NCI-H2081 (cell line): Measurements from ENCODE around the gene HMGN2.
"Not testable (repeated sequence)": the region's sequence is repeated elsewhere in the genome, so short reads cannot be mapped to it uniquely, and the experiment has no call there.

Source experiments
- DNase-seq, 2 experiments: peaks; one replicate each; lab custom pipeline; 2025; lab: John Stamatoyannopoulos, UW

The HMGN2 gene

DNA sequence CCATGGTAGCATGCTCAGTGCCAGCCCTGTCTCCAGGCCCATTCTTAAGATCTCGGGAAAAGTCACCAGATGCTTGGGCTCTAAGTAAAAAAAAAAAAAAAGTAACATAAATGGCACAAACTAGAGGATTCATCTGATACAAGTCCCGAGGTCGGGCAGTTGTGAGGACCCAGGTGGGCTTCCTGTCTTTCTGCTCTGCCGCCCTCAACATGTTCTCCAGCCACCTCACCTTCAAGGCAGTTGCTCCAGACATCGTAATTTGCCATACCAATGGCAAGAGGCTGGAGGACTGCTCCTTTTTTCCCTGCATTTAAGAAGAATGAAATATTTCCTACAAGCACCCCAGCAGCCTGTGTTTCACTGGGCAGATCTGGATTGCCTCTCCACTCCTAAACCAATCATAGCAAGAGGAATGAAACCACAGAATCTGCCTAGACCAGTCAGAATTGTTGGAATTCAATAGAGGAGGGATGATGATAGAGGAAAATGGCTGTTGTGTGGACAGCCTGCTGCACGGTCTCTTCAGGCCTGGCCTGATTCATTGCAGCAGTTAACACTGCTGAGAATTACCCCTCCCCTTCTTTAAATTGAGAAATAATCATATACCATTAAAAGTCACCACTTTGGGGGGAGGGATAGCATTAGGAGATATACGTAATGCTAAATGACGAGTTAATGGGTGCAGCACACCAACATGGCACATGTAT lies 5.4 kb downstream of the HMGN2 start:
- DNase-seq: no peak

- DNase-seq: no peak
Observed at GRCh38 chr1:26478159-26478558, 5.9 kb downstream of the HMGN2 start.

GRCh38 chr1:26478988-26479387 lies 6.7 kb downstream of the HMGN2 start:
- no peak for DNase-seq

GRCh38 chr1:26482921-26483320 lies 10.7 kb downstream of the HMGN2 start:
- DNase-seq: no peak

- DNase-seq: no peak
Observed at GRCh38 chr1:26483980-26484379, 11.7 kb downstream of the HMGN2 start.

DNA sequence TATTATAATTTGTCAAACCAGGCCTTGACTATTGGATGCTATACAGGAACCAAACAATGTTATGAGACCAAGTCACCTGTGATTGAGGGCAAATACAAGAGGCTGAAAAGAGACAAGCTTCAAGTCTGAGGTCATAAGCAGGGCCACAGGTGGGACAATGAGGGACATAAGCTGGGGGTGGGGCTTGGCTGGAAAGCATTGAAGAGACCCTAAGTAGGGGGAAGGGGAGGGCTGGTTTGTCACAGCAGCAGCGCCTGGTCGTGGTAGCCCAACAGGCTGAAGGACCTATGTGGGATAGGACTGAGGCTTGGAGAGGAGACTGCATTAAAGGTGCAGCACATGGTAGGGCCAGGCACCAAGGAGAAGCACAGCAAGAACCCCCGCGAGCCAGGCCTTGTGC lies 17.9 kb downstream of the HMGN2 start:
- DNase-seq: no peak

GRCh38 chr1:26493267-26493666 lies 21.0 kb downstream of the HMGN2 start:
- no peak for DNase-seq

- no peak for DNase-seq
Observed at GRCh38 chr1:26493938-26494337, 21.7 kb downstream of the HMGN2 start.

GRCh38 chr1:26496861-26497260 lies 24.6 kb downstream of the HMGN2 start:
- DNase-seq: no peak

DNA sequence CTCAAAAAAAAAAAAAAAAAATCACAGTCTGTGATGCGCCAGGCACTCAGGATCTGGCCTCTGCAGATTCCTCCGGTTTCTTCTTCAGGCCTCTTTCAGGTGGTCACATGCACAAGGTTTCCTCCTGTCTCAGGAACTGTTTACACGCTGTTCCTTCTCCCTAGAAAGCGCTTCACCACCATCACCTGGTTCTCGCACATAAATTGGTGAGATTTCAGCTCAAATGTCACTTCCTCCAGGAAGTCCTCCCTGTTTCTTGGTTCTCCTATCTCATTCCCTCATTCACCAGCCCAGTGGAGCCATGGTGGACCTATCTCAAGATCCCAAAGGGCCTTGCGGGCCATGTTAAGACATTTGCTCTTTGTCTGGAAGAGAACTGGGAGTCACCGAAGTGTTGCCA lies 26.7 kb downstream of the HMGN2 start:
- DNase-seq: no peak

GRCh38 chr1:26500488-26501175 lies 28.4 kb downstream of the HMGN2 start:
- DNase-seq: peak; percentile 72

GRCh38 chr1:26510711-26511110 lies 38.5 kb downstream of the HMGN2 start:
- DNase-seq: not testable (repeated sequence)

GRCh38 chr1:26515836-26516235 lies 43.6 kb downstream of the HMGN2 start:
- not testable (repeated sequence) for DNase-seq

DNA sequence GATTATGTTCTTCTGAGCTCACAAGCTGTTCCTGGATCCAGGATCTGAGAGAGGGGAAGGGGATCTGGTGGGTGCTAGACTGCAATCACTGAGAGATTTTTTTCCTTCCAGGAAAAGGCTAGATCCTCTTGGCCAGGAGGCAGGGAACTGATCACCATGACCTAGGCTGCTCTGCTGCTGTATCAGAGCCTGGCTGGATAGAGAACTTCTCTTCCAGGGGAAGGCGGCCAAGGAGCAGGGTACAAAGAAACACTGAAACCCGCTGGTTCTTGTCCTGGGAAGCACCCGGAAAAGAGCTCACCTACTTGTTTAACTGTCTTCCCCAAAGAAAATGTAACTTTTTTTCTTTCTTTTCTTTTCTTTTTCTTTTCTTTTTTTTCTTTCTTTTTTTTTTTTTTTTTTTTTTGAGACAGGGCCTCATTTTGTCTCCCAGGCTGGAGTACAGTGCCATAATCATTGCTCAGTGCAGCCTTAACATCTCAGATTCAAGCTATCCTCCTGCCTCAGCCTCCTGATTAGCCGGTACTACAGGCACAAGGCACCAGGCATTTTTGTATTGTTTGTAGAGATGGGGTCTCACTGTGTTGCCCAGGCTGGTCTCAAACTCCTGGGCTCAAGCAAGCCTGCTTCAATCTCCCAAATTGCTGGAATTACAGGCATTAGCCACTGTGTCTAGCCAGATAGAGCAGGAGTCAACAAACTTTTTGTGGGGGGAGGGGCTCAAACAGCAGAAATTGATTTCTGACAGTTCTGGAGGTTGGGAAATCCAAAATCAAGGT lies 44.9 kb downstream of the HMGN2 start:
- DNase-seq: no peak

DNA sequence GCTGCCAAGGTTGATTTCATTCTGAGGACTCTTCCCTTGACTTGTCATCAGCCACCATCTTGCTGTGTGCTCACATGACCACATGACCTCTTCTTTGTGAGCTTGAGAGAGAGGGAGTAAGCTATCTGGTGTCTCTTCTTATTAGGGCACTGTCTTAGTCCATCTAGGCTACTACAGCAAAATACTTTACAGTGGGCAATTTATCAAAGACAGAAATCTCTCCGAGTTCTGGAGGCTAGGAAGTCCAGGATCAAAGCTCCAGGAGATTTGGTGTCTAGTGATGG lies 45.5 kb downstream of the HMGN2 start:
- DNase-seq: no peak

DNA sequence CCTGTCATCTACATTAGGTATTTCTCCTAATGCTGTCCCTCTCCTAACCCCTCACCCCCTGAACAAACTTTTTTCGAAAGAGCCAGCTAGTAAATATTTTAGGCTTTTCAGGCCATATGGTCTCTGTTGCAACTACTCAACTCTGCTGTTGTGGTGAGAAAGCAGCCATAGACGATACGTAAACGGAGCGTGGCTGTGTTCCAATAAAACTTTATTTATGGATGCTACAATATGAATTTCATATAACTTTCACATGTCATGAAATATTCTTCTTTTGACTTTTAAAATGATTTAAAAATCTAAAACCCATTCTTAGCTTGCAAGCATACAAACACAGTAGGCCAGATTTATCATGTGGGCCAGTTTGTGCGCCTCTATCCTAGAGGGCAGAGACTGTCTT lies 46.1 kb downstream of the HMGN2 start:
- no peak for DNase-seq

DNA sequence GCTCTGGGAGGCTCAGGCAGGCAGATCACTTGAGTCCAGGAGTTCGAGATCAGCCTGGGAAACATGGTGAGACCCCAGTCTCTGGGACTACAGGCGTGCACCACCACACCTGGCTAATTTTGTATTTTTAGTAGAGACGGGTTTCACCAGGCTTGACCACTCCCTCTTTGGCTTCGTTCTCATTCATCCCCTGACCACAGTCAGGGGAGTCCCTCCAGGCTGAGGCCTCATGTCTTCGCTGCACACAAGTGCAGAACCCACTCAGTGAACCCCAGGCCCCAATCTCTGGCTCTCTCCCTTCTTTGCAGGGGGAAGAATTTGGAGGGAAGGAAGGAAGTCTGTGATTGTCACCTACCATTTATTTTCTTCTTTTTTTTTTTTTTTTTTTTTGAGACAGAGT lies 48.1 kb downstream of the HMGN2 start:
- DNase-seq: no peak

GRCh38 chr1:26521669-26522030 lies 49.4 kb downstream of the HMGN2 start:
- no peak for DNase-seq

GRCh38 chr1:26522073-26522472 lies 49.8 kb downstream of the HMGN2 start:
- no peak for DNase-seq

DNA sequence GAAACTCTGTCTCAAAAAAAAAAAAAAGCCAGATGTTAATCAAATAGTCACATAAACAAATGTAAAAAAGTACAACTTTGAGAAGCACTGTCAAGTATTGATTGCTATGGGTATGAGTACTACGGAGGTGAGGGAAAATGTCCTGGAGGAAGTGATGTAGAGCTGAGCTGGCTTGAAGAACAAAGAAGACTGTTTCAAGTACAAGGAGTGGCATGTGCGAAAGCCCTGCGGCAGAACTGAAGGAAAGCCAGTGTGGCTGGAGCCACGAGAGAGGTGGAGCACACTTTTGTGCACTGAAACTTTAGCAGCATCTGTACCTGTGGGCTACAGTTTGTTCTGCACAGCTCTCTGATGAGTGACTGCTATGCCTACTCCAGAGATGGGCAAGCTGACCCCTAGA lies 51.9 kb downstream of the HMGN2 start:
- DNase-seq: no peak
